ENCODE results near the gene ARHGAP26.
"Not testable (repeated sequence)": the region's sequence is repeated elsewhere in the genome, so short reads cannot be mapped to it uniquely, and the experiment has no call there.

Gene ARHGAP26

GRCh38 chr5:142957528-142957927 is 187.4 kb downstream of the ARHGAP26 start:
- no peak for TF ChIP-seq CTCF (IDR thresholded peaks at IDR 0.05; ENCODE audit: borderline replicate concordance, insufficient read depth, low read depth, low read length)
- no peak overlapping the region for H3K4me3 ChIP-seq (ENCODE audit: low read depth, low read length)

GRCh38 chr5:142958944-142959682 is 188.9 kb downstream of the ARHGAP26 start:
- no peak overlapping the region for H3K4me3 ChIP-seq (ENCODE audit: low read depth, low read length)
- TF ChIP-seq CTCF (IDR thresholded peaks at IDR 0.05; ENCODE audit: borderline replicate concordance, insufficient read depth, low read depth, low read length): no peak

- TF ChIP-seq CTCF (IDR thresholded peaks at IDR 0.05; ENCODE audit: borderline replicate concordance, insufficient read depth, low read depth, low read length): no peak
- H3K4me3 ChIP-seq (ENCODE audit: low read depth, low read length): no peak overlapping the region
These were observed 189.8 kb downstream of the ARHGAP26 start for GRCh38 chr5:142959683-142960657.

GRCh38 chr5:142961440-142962173 is 191.4 kb downstream of the ARHGAP26 start:
- H3K4me3 ChIP-seq (ENCODE audit: low read depth, low read length): no peak overlapping the region
- TF ChIP-seq CTCF (IDR thresholded peaks at IDR 0.05; ENCODE audit: borderline replicate concordance, insufficient read depth, low read depth, low read length): no peak

GRCh38 chr5:142962174-142962533 is 192.0 kb downstream of the ARHGAP26 start:
- no peak for TF ChIP-seq CTCF (IDR thresholded peaks at IDR 0.05; ENCODE audit: borderline replicate concordance, insufficient read depth, low read depth, low read length)

GRCh38 chr5:142965258-142966120 is 195.3 kb downstream of the ARHGAP26 start:
- not testable (repeated sequence) for H3K4me3 ChIP-seq (ENCODE audit: low read depth, low read length)
- peak; percentile 17; the same call in 1 of the 2 replicates for TF ChIP-seq CTCF (IDR thresholded peaks at IDR 0.05; ENCODE audit: borderline replicate concordance, insufficient read depth, low read depth, low read length)

More at GRCh38 chr5:142962174-142962533, 192.0 kb downstream of the ARHGAP26 start:
- H3K4me3 ChIP-seq (ENCODE audit: low read depth, low read length): no peak overlapping the region
